Epithelial cell of proximal tubule (primary cell): Measurements from ENCODE around the gene NCLN. TPM values are rescaled to one million over a fixed set of nuclear protein-coding genes. Genes with fewer than 3 reads are reported as not detected.

ENCODE experiments used
- DNase-seq: peaks from one replicate; pipeline ENCODE4 v3.0.0-alpha.2; 2011; ENCODE audit warnings: low read depth
- H3K4me3 ChIP-seq: 2 replicates; pipeline ENCODE4 v1.5.1; 2011; ENCODE audit warnings: low read depth, mild to moderate bottlenecking, low read length
- CTCF ChIP-seq: conservative IDR thresholded peaks from 2 replicates; pipeline ENCODE4 v1.5.1; 2012; ENCODE audit warnings: low read depth, mild to moderate bottlenecking, low read length
- total RNA-seq: library from RNA; depleted of rRNA; stranded (reverse); fragments of >200 nt; gene quantifications from 2 replicates; pipeline ENCODE4 v1.2.3, GENCODE V29; 2015

NCLN gene
- total RNA-seq, 1 donor from 2014 or later = 59.7 TPM

- no peak for DNase-seq
- TF ChIP-seq CTCF = no peak
- peak overlapping the region; percentile 94 for H3K4me3 ChIP-seq
These were observed 776 bp upstream of the NCLN start for GRCh38 chr19:3184847-3185460.

- peak overlapping the region; percentile 94 for H3K4me3 ChIP-seq
- DNase-seq = no peak
- no peak for TF ChIP-seq CTCF
These were observed 494 bp downstream of the NCLN start for GRCh38 chr19:3186160-3186688.

GRCh38 chr19:3186891-3187661 is 1.3 kb downstream of the NCLN start:
- peak overlapping the region; percentile 94 for H3K4me3 ChIP-seq
- no peak for TF ChIP-seq CTCF
- no peak for DNase-seq

- no peak for DNase-seq
- no peak overlapping the region for H3K4me3 ChIP-seq
- TF ChIP-seq CTCF = no peak
These were observed 2.2 kb downstream of the NCLN start for GRCh38 chr19:3187662-3188511.

GRCh38 chr19:3188627-3189596 is 3.2 kb downstream of the NCLN start:
- no peak overlapping the region for H3K4me3 ChIP-seq
- DNase-seq = no peak
- TF ChIP-seq CTCF = no peak
